GM21381 (cell line): ENCODE data around the gene HSPA12A.

Experiments
- ATAC-seq: cut with Tn5 transposase; IDR thresholded peaks from one replicate; pipeline ENCODE4 v1.9.1; 2021; ENCODE audit warnings: mild to moderate bottlenecking, moderate library complexity; ENCODE audit not compliant: unreplicated experiment

The HSPA12A gene

GRCh38 chr10:116744163-116744753 lies 1.9 kb upstream of the HSPA12A start:
- no peak for ATAC-seq

GRCh38 chr10:116743266-116744064 lies 1.1 kb upstream of the HSPA12A start:
- no peak for ATAC-seq

- no peak for ATAC-seq
Observed at GRCh38 chr10:116741391-116742351, 695 bp downstream of the HSPA12A start.

GRCh38 chr10:116740971-116741370 lies 1.4 kb downstream of the HSPA12A start:
- ATAC-seq, result no peak

GRCh38 chr10:116738339-116738738 lies 4.0 kb downstream of the HSPA12A start:
- no peak for ATAC-seq

- ATAC-seq, result no peak
Observed at GRCh38 chr10:116737627-116738327, 4.6 kb downstream of the HSPA12A start.

- ATAC-seq, result no peak
Observed at GRCh38 chr10:116733566-116733965, 8.8 kb downstream of the HSPA12A start.

GRCh38 chr10:116732573-116732972 lies 9.8 kb downstream of the HSPA12A start:
- ATAC-seq, result no peak

GRCh38 chr10:116730464-116731260 lies 11.7 kb downstream of the HSPA12A start:
- no peak for ATAC-seq

GRCh38 chr10:116729243-116729642 lies 13.1 kb downstream of the HSPA12A start:
- ATAC-seq, result no peak

GRCh38 chr10:116728526-116729096 lies 13.8 kb downstream of the HSPA12A start:
- no peak for ATAC-seq

- no peak for ATAC-seq
Observed at GRCh38 chr10:116723428-116724281, 18.7 kb downstream of the HSPA12A start.

GRCh38 chr10:116722736-116723427 lies 19.5 kb downstream of the HSPA12A start:
- no peak for ATAC-seq

GRCh38 chr10:116721547-116722392 lies 20.6 kb downstream of the HSPA12A start:
- ATAC-seq, result no peak

- ATAC-seq, result no peak
Observed at GRCh38 chr10:116720668-116721546, 21.5 kb downstream of the HSPA12A start.

GRCh38 chr10:116720241-116720643 lies 22.1 kb downstream of the HSPA12A start:
- no peak for ATAC-seq
